Measurements from ENCODE around the gene ARHGAP6. TPM values are rescaled to one million over a fixed set of nuclear protein-coding genes. Genes with fewer than 3 reads are reported as not detected.

Gene ARHGAP6
- total and polyA plus RNA-seq, 9 of the 15 experiments (the other 6 are each of a cell fraction or from before 2014, with no cell fraction given) = 12.5 to 63.6 (median 41.8) TPM

DNA sequence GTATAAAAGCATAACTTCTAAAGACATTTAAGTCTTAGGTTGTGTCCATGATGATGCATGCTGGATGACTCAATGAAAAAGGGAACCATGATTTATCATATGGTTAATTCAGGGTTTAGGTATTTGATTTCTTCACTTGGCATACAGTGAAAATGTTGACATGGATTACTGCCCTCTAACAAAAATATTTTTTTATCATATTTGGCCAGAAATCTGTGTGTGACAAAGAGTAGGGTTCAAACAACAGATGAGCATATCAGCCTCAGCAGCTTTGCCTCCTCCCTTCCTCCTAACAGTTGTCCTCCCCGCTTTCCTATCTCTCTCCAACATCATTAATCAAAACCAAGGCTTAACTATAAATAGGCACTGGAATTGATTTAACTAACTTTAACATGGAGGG, 46.3 kb downstream of the ARHGAP6 start (continued):
- TF ChIP-seq, protein P1, sequence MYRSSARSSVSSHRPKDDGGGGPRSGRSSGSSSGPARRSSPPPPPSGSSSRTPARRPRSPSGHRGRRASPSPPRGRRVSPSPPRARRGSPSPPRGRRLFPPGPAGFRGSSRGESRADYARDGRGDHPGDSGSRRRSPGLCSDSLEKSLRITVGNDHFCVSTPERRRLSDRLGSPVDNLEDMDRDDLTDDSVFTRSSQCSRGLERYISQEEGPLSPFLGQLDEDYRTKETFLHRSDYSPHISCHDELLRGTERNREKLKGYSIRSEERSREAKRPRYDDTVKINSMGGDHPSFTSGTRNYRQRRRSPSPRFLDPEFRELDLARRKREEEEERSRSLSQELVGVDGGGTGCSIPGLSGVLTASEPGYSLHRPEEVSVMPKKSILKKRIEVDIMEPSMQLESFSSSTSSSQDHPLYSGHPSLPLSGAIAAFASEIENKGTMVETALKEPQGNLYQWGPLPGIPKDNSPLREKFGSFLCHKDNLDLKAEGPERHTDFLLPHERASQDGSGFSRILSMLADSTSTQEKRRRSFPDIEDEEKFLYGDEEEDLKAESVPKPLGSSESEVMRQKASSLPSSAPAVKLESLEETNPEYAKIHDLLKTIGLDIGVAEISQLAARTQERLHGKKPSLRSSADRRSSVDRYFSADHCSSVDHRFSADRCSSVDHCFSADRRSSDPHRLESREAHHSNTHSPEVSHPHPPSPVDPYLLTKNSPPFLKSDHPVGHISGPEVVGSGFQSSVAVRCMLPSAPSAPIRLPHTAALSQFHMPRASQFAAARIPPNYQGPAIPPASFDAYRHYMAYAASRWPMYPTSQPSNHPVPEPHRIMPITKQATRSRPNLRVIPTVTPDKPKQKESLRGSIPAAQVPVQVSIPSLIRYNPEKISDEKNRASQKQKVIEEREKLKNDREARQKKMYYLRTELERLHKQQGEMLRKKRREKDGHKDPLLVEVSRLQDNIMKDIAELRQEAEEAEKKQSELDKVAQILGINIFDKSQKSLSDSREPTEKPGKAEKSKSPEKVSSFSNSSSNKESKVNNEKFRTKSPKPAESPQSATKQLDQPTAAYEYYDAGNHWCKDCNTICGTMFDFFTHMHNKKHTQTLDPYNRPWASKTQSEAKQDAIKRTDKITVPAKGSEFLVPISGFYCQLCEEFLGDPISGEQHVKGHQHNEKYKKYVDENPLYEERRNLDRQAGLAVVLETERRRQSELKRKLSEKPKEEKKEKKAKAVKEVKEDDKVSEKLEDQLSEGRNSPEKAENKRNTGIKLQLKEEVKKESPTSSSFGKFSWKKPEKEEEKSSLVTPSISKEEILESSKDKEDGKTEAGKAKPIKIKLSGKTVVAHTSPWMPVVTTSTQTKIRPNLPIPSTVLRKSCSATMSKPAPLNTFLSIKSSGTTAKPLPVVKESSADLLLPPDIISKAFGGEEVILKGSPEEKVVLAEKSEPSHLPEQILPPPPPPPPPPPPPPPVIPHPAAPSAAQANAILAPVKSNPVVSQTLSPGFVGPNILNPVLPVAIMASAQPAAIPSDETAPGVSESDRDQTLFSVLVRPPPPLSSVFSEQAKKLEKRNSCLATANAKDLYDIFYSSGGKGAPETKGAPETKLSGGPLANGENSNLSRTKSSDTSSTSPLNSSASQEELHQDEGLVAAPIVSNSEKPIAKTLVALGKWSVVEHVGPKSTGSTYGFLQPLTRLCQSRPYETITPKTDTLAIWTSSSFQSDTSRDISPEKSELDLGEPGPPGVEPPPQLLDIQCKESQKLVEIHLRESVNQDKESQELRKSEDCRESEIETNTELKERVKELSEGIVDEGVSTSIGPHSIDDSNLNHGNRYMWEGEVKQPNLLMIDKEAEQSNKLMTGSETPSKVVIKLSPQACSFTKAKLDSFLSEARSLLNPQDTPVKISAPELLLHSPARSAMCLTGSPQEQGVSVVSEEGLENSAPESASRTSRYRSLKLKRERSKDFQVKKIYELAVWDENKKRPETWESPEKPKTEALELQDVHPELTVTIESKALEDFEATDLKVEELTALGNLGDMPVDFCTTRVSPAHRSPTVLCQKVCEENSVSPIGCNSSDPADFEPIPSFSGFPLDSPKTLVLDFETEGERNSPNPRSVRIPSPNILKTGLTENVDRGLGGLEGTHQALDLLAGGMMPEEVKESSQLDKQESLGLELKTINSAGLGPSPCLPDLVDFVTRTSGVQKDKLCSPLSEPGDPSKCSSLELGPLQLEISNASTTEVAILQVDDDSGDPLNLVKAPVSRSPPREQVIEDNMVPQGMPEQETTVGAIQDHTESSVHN (IDR thresholded peaks at IDR 0.05; ENCODE audit: borderline replicate concordance in 1 of 2, low read depth in 1 of 2) = no peak
- no peak for TF ChIP-seq ZC3H4 (CRISPR knock-in tag; IDR thresholded peaks at IDR 0.05; ENCODE audit: borderline replicate concordance)
- TF ChIP-seq ZNF3 (CRISPR knock-in tag; IDR thresholded peaks at IDR 0.05) = no peak
- no peak for TF ChIP-seq MYC (IDR thresholded peaks at IDR 0.05; ENCODE audit: low read depth, low read length)
- TF ChIP-seq MYC (CRISPR knock-in tag; IDR thresholded peaks at IDR 0.05; ENCODE audit: borderline replicate concordance, low read depth) = no peak
- no peak for TF ChIP-seq ZNF184 (CRISPR knock-in tag; IDR thresholded peaks at IDR 0.05)
